ENCODE measurements around the gene LYRM4. TPM values are rescaled to one million over a fixed set of nuclear protein-coding genes. Genes with fewer than 3 reads are reported as not detected.

The LYRM4 gene
- total RNA-seq, 1 experiment from 2014 or later = 44.3 TPM

DNA sequence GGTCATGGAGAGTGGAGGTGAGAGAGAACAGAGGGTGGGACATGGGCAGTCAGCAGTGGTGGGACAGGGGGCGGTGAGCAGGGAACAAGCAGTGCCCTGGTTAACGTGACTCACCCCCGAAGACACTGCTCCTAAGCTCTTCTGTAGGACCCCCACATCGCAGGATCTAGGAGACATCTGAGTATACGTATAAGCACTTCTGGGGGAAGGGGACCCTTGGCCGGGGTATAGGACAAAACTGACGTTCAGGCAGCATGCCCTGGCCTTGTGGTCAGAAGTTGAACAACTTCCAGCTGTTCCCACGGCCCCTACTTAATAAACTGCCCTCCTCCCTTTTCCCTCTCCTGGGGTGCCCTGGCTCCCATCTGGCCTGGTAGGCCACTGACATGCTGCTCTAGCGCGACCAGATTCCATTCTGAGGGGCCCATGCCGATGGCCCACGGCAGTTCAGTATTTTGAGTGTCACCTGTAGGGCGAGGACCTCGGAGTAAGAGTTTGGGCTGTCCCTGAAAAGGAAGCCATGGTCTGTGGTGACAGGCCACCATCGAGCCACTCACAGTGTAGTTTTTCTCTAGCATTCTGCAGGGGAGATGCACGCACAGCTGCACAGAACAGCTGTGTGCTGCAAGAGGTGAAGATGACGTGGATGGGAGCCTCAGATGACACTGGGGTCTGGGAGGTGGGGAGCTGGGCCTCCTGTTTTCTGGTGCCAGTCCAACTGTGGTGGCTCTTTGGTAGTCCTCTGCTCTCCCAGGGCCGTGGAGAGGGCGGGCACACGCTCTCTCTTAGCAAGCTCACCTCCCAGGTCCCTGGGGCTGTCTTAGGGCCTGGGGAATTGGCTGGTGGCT lies 137.2 kb downstream of the LYRM4 start:
- Mint-ChIP-seq H3K4me3 (no peak overlapping the region; a peak in 1 of 5 replicates), H3K27ac (no peak overlapping the region), H3K27me3 (ENCODE audit: low read depth) (no peaks in the 10 kb centered on the region), H3K9me3 (no peaks in the 10 kb centered on the region; a peak in 1 of 5 replicates), H3K36me3 (ENCODE audit: insufficient read depth in 1 of 3, low read depth in 3 of 3) (peaks cover 5 to 6% (median 6%) of the 10 kb centered on the region in 3 experiments; a peak in 3 of 7 replicates), H3K4me1 (peaks cover 8 to 11% of the 10 kb centered on the region in 2 experiments)
- peaks cover 4% of the 10 kb centered on the region; the same call in 1 of the 2 replicates for H3K4me1 ChIP-seq (ENCODE audit: insufficient read depth, low read length)
- no peaks in the 10 kb centered on the region for H3K27me3 ChIP-seq (ENCODE audit: insufficient read depth, low read length)
- no peak overlapping the region for H3K9ac ChIP-seq (ENCODE audit: extremely low read depth, insufficient read length, low read length)
- H3K18ac ChIP-seq (ENCODE audit: insufficient read length, low read depth, low read length) = no peak overlapping the region
- H2BK20ac ChIP-seq (ENCODE audit: low read depth, low read length, poor library complexity, severe bottlenecking) = no peak overlapping the region
- H2BK15ac ChIP-seq (ENCODE audit: low read depth, low read length) = no peak overlapping the region
- H2AK5ac ChIP-seq (ENCODE audit: insufficient read length, low read length) = no peak overlapping the region
- H3K56ac ChIP-seq (ENCODE audit: insufficient read length, low read depth, low read length) = no peak overlapping the region
- no peak overlapping the region for H4K5ac ChIP-seq (ENCODE audit: insufficient read length, low read depth, low read length)
- no peak overlapping the region for H2BK120ac ChIP-seq (ENCODE audit: low read depth, low read length, poor library complexity, severe bottlenecking)
- H3K9me3 ChIP-seq (ENCODE audit: control insufficient read depth, low read depth, low read length) = no peaks in the 10 kb centered on the region
- TF ChIP-seq, protein P1, sequence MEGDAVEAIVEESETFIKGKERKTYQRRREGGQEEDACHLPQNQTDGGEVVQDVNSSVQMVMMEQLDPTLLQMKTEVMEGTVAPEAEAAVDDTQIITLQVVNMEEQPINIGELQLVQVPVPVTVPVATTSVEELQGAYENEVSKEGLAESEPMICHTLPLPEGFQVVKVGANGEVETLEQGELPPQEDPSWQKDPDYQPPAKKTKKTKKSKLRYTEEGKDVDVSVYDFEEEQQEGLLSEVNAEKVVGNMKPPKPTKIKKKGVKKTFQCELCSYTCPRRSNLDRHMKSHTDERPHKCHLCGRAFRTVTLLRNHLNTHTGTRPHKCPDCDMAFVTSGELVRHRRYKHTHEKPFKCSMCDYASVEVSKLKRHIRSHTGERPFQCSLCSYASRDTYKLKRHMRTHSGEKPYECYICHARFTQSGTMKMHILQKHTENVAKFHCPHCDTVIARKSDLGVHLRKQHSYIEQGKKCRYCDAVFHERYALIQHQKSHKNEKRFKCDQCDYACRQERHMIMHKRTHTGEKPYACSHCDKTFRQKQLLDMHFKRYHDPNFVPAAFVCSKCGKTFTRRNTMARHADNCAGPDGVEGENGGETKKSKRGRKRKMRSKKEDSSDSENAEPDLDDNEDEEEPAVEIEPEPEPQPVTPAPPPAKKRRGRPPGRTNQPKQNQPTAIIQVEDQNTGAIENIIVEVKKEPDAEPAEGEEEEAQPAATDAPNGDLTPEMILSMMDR (conservative IDR thresholded peaks at IDR 0.05) = no peak
- H3K79me1 ChIP-seq (ENCODE audit: insufficient read depth, low read depth, low read length, poor library complexity, severe bottlenecking) = no peaks in the 10 kb centered on the region
- no peak for DNase-seq
- H4K20me1 ChIP-seq (ENCODE audit: control insufficient read depth, insufficient read depth, insufficient read length) = no peaks in the 10 kb centered on the region
- H3K23me2 ChIP-seq (ENCODE audit: insufficient read length, low read depth, low read length, poor library complexity, severe bottlenecking) = peaks cover 4% of the 10 kb centered on the region
- H3K27ac ChIP-seq (ENCODE audit: insufficient read length, low read depth, low read length) = no peak overlapping the region
- WGBS (ENCODE audit: extremely low coverage, insufficient read length, low lambda C conversion rate) = no CpG with 5 or more reads among the region's 20 CpGs
- H3K23ac ChIP-seq (ENCODE audit: insufficient read length, low read depth, low read length) = no peak overlapping the region
- H4K91ac ChIP-seq (ENCODE audit: insufficient read length, low read depth, low read length) = no peak overlapping the region
- no peak overlapping the region for H3K4ac ChIP-seq (ENCODE audit: low read depth, low read length)
- H2BK12ac ChIP-seq (ENCODE audit: insufficient read length, low read depth, low read length) = no peak overlapping the region
- no peak overlapping the region for H2AFZ ChIP-seq (ENCODE audit: low read length)
- H2BK5ac ChIP-seq (ENCODE audit: insufficient read length, low read length) = no peak overlapping the region
- no peak overlapping the region; the same call in 1 of the 2 replicates for H3K14ac ChIP-seq (ENCODE audit: insufficient read depth, low read length)
- H3T11ph ChIP-seq (ENCODE audit: low read length) = no peak overlapping the region
- H3K79me2 ChIP-seq (ENCODE audit: insufficient read depth, low read length) = no peaks in the 10 kb centered on the region
- no peak overlapping the region for H4K8ac ChIP-seq (replicated peaks; ENCODE audit: insufficient read length, low read depth, low read length)
- H3K4me2 ChIP-seq (ENCODE audit: insufficient read depth, insufficient read length, low read length) = no peak overlapping the region

All from H9 (cell line).